Duodenal mucosa (tissue), 2 donors: ENCODE measurements around the gene CYP2S1.

Experiments
- H3K27ac ChIP-seq: one replicate; pipeline ENCODE4 v1.7.0; 2013; ENCODE audit warnings: low read depth, low read length
- H3K27me3 ChIP-seq, 2 donors: one replicate each; pipeline ENCODE4 v1.7.0; 2013; ENCODE audit warnings: low read length in 2 of 2, control low read depth in 1 of 2; ENCODE audit not compliant: insufficient read depth in 2 of 2, control insufficient read depth in 1 of 2
- H3K36me3 ChIP-seq, 2 donors: one replicate each; pipeline ENCODE4 v1.7.0; 2013; ENCODE audit warnings: low read length in 2 of 2, control low read depth in 1 of 2; ENCODE audit not compliant: insufficient read depth in 2 of 2, control insufficient read depth in 1 of 2
- H3K4me1 ChIP-seq, 2 donors: one replicate each; pipeline ENCODE4 v1.7.0; 2013; ENCODE audit warnings: low read length in 2 of 2, control low read depth in 1 of 2; ENCODE audit not compliant: insufficient read depth in 2 of 2, control insufficient read depth in 1 of 2
- H3K4me3 ChIP-seq, 2 donors: one replicate each; pipeline ENCODE4 v1.7.0; 2013; ENCODE audit warnings: low read length in 2 of 2, low read depth in 1 of 2
- H3K9ac ChIP-seq, 2 donors: one replicate each; pipeline ENCODE4 v1.7.0; 2013; ENCODE audit warnings: low read length in 2 of 2, low read depth in 1 of 2
- H3K9me3 ChIP-seq, 2 donors: one replicate each; pipeline ENCODE4 v1.7.0; 2013; ENCODE audit warnings: low read length in 2 of 2, control low read depth in 1 of 2; ENCODE audit not compliant: control insufficient read depth in 1 of 2

Gene CYP2S1

DNA sequence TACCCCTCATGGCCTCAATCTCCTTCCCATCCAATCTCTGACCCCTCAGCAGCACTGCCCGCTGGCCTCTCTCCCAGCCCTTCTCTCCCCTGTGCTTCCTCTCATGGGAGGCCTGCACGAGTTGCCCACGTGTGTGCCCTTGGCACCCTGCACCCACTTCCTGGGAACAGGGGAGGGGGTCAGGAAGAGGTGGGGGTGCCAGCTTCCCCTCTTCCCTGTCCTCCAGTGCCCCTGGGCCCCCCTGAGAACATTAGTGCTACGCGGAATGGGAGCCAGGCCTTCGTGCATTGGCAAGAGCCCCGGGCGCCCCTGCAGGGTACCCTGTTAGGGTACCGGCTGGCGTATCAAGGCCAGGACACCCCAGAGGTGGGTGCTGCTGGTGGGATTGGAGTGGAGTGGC lies 45.2 kb downstream of the CYP2S1 start:
- Histone ChIP-seq H3K9me3 (no peaks in the 10 kb centered on the region), H3K27ac (no peak overlapping the region), H3K9ac (no peak overlapping the region), H3K27me3 (no peaks in the 10 kb centered on the region), H3K4me1 (peaks cover 5 to 7% of the 10 kb centered on the region in 2 donors), H3K4me3 (no peak overlapping the region), H3K36me3 (peaks cover 0 to 19% of the 10 kb centered on the region in 2 donors)

DNA sequence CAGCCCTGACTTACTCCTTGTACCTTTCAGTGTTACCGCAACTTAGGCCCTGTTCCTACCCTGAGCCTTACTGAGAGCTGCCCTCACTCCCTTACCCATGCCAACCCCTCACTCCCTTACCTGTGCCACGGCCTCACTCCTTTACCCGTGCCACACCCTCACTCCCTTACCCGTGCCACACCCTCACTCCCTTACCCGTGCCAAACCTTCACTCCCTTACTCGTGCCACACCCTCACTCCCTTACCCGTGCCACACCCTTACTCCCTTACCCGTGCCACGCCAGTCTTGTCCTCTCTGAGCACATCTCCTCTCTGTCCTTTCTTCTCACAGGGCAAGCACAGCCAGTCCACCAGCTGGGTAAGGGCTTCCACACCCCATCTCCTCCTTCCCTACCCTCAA lies 46.3 kb downstream of the CYP2S1 start:
- peaks cover 5 to 7% of the 10 kb centered on the region in 2 donors for H3K4me1 ChIP-seq
- H3K36me3 ChIP-seq = peaks cover 0 to 23% of the 10 kb centered on the region in 2 donors
- H3K9ac ChIP-seq = no peak overlapping the region
- no peak overlapping the region for H3K27ac ChIP-seq
- H3K27me3 ChIP-seq = no peaks in the 10 kb centered on the region
- H3K4me3 ChIP-seq = peak overlapping the region in 1 of 2 donors; percentile 9
- no peaks in the 10 kb centered on the region for H3K9me3 ChIP-seq

DNA sequence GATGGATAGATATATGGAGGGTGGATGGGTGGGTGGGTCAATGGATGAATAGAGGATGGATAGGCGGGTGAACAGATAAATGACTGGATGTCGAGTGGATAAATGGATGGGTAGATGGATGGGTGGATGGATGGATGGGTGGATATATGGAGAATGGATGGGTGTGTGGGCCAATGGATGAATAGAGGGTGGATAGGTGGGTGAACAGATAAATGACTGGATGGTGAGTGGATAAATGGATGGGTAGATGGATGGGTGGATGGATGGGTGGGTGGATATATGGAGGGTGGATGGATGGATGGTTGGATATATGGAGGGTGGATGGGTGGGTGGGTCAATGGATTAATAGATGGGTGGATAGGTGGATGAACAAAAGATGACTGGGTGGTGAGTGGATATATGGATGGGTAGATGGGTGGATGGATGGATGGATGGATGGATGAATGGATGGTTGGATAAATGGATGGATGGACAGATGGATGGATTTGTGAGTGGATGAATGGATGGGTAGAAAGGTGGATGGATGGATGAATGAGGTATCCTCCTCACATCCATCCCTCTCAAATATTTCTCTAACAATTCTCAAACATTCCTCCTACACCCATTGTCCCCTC lies 47.0 kb downstream of the CYP2S1 start:
- no peak overlapping the region for H3K9ac ChIP-seq
- no peak overlapping the region for H3K4me3 ChIP-seq
- no peaks in the 10 kb centered on the region for H3K9me3 ChIP-seq
- H3K4me1 ChIP-seq = peaks cover 5 to 7% of the 10 kb centered on the region in 2 donors
- no peak overlapping the region for H3K27ac ChIP-seq
- H3K36me3 ChIP-seq = peaks cover 0 to 23% of the 10 kb centered on the region in 2 donors
- H3K27me3 ChIP-seq = no peaks in the 10 kb centered on the region

DNA sequence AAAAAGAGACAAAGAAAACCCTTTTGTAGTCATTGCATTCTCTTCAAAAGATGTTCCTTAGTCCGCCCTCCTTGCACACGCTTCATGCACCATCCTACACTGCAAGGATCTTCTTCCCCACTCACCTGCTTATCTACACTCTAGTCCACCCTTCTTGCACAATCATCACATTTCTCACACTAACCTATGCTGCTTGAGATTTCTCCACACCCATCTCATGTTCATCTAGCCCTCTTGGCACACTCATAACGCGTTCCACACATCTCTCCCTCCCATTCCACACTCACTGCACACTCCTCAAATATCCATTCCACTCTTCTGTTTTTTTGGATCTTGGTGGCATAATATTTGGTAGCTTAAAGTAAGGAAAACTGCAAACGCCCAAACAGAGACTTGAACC lies 48.8 kb downstream of the CYP2S1 start:
- H3K36me3 ChIP-seq = peaks cover 0 to 25% of the 10 kb centered on the region in 2 donors

DNA sequence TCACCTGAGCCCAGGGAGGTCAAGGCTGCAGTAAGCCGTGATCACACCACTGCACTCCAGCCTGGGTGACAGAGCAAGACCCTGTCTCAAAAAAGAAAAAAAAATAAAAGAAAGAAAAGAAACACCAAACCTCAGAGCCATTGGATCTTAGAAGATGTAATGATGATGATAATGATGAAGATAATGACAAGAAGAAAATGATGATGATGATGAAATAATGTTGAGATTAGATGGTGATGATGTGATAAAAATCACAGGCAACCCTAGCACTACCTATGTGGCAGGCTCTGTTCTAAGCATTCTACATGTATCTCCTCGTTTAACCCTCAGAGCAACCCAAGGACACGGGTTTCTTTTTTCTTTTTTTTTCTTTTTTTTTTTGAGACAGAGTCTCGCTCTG lies 51.1 kb downstream of the CYP2S1 start:
- no peaks in the 10 kb centered on the region for H3K27me3 ChIP-seq
- H3K9me3 ChIP-seq = no peaks in the 10 kb centered on the region
- no peak overlapping the region for H3K9ac ChIP-seq
- peaks cover 4 to 29% of the 10 kb centered on the region in 2 donors for H3K36me3 ChIP-seq
- H3K4me3 ChIP-seq = no peak overlapping the region
- no peak overlapping the region for H3K27ac ChIP-seq
- peaks cover 3 to 5% of the 10 kb centered on the region in 2 donors for H3K4me1 ChIP-seq

More for the DNA sequence above, 48.8 kb downstream of the CYP2S1 start:
- Histone ChIP-seq H3K27me3 (no peaks in the 10 kb centered on the region), H3K4me3 (no peak overlapping the region), H3K9ac (no peak overlapping the region), H3K4me1 (peaks cover 5 to 7% of the 10 kb centered on the region in 2 donors), H3K27ac (no peak overlapping the region), H3K9me3 (no peaks in the 10 kb centered on the region)

DNA sequence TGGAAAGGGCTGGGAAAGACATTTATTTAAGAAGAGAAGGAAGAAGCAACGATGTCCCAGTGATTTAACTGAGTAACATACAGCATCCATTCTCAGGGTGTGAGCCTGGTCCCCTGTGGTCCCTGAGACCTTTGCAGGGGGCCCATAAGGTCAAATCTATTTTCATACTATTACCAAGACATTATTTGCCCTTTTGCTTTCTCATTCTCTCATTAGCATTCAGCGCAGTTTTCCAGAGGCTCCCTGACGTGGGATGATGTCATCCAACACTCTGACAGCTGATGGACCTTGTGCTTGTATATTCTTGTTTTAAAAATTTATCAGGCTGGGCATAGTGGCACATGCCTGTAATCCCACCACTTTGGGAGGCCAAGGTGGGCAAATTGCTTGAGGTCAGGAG lies 52.8 kb downstream of the CYP2S1 start:
- H3K9me3 ChIP-seq = no peaks in the 10 kb centered on the region
- H3K36me3 ChIP-seq = peaks cover 4 to 28% of the 10 kb centered on the region in 2 donors
- no peak overlapping the region for H3K9ac ChIP-seq
- H3K27me3 ChIP-seq = no peaks in the 10 kb centered on the region
- H3K27ac ChIP-seq = no peak overlapping the region
- H3K4me3 ChIP-seq = no peak overlapping the region
- no peaks in the 10 kb centered on the region for H3K4me1 ChIP-seq

DNA sequence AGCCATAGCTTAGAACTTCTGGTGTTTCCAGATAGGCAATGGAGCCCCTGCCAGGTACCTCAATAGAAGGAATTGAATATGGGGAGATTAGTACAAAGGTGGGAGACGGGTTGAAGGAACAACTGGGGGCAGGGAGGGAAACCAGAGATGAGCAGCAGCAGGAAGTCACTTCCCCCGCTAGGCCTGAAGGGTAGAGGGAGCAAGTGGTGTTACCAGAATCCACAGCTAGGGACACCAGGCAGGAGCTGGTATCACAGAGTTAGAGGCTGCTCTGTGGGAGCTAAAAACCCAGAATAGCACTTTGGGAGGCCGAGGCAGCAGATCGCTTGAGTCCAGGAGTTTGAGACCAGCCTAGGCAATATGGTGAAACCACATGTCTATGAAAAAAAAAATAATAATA lies 55.9 kb downstream of the CYP2S1 start:
- H3K27ac ChIP-seq = no peak overlapping the region
- H3K9ac ChIP-seq = no peak overlapping the region
- no peaks in the 10 kb centered on the region for H3K27me3 ChIP-seq
- H3K4me3 ChIP-seq = no peak overlapping the region
- peaks cover 4 to 24% of the 10 kb centered on the region in 2 donors for H3K36me3 ChIP-seq
- no peaks in the 10 kb centered on the region for H3K4me1 ChIP-seq
- no peaks in the 10 kb centered on the region for H3K9me3 ChIP-seq

DNA sequence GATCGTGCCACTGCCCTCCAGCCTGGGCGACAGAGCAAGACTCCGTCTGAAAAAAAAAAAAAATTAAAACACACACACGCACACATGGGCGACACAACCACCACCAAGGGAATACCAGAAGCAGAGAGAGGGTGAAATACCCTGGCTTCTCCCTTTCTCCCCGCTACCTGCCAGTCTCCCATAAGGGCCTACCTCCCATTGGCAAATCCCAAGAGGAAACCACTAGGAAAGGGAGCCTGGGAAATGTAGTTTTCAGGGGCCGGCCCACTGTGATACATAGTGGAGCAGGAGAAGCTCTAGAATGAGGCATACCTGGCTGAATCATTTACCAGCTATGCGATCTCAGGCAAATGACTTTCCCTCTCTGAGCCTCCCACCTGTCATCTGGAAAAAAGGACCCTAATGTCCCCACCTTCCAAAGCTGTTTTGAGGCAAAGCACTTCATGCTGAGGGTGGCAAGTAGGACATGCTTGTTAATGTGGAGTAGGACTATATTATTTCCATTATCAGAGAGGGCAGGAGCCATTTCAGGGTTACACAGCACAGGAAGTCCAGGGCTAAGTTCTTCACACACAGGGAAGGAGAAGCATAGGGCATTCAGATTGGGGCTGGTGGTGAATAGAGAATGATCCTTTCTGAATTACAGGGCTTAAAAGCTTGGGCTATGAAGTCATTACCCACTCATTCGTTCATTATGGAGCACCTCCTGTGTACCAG lies 56.8 kb downstream of the CYP2S1 start:
- peaks cover 4 to 24% of the 10 kb centered on the region in 2 donors for H3K36me3 ChIP-seq

DNA sequence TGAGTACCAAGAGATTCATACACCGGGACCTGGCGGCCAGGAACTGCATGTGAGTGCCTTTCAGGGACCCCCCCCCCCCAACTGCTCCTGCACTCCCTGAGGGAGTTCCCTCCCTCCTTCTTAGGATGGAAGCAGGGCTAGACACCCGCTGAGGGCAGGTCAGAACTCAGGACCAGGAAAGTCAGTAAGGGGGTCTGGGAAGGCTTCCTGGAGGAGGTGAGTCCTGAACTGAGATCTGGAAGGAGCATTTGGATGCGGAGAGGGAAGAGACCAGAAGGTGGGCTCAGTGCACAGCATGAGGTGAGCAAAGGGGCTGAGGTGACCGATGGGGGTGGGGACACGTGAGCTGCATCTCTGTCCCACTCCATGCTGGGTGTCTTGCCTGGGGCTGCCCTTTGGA lies 60.6 kb downstream of the CYP2S1 start:
- Histone ChIP-seq H3K9me3 (no peaks in the 10 kb centered on the region), H3K36me3 (peaks cover 2 to 20% of the 10 kb centered on the region in 2 donors), H3K27me3 (no peaks in the 10 kb centered on the region), H3K27ac (no peak overlapping the region), H3K4me1 (no peaks in the 10 kb centered on the region), H3K9ac (no peak overlapping the region), H3K4me3 (no peak overlapping the region)

More for the DNA sequence above, 56.8 kb downstream of the CYP2S1 start:
- Histone ChIP-seq H3K4me1 (no peaks in the 10 kb centered on the region), H3K27me3 (no peaks in the 10 kb centered on the region), H3K4me3 (no peak overlapping the region), H3K9ac (no peak overlapping the region), H3K27ac (no peak overlapping the region), H3K9me3 (no peaks in the 10 kb centered on the region)

DNA sequence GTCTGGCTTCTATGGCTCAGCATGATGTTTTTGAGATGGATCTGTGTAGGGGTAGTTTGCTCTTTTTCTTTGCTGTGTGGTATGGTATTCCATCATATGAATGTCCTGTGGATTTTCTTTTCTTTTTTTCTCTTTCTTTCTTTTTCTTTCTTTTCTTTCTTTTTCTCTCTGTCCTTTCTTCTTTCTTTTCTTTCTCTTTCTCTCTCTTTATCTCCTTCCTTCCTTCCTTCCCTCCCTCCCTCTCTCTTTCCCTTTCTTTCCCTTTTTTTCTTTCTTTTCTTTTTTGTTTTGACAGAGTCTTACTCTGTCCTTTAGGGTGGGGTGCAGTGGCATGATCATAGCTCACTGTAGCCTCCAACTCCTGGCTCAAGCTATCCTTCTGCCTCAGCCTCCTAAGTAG lies 62.2 kb downstream of the CYP2S1 start:
- Histone ChIP-seq H3K9ac (no peak overlapping the region), H3K4me1 (no peaks in the 10 kb centered on the region), H3K27ac (no peak overlapping the region), H3K27me3 (no peaks in the 10 kb centered on the region), H3K9me3 (no peaks in the 10 kb centered on the region), H3K4me3 (no peak overlapping the region), H3K36me3 (peaks cover 0 to 17% of the 10 kb centered on the region in 2 donors)
